Stimulated activated CD8-positive, alpha-beta memory T cell treated with anti-CD3 and anti-CD28 coated beads, Interleukin-12 subunit alpha, Interleukin-12 subunit beta, amount 100 ng/mL, for 1 hour (primary cell): ENCODE results near the gene OR2AJ1.

Experiments used
- DNase-seq: peaks from one replicate; pipeline ENCODE4 v3.0.0-alpha.2; 2020; ENCODE audit warnings: low read depth

Gene OR2AJ1

DNA sequence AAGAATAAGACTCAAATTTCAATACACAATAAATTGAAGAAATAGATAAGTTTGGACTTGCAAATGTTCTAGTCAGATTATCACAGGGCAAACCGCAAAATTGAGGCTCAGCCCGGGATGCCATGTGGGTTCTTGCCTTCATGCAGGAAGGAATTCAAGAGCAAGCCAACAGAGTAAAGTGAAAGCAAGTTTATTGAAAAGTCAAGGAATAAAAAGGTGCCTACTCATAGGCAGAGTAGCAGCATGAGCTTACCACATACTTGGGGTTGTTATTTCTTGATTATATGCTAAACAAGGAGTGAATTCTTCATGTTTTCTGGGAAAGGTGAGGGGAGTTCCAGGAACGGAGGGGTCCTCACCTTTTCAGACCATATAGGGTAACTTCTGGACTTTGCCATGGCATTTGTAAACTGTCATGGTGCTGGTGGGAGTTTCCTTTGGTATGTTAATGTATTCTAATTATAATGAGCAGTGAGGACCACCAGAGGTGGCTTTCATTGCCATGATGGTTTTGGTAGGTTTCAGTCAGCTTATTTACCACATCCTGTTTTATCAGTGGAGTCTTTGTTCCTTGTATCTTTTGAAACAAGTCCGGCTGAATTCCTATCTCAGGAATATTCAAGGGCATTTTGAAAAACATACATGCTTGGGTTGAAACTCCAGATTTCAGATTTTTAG, 38.4 kb downstream of the OR2AJ1 start:
- no peak for DNase-seq

DNA sequence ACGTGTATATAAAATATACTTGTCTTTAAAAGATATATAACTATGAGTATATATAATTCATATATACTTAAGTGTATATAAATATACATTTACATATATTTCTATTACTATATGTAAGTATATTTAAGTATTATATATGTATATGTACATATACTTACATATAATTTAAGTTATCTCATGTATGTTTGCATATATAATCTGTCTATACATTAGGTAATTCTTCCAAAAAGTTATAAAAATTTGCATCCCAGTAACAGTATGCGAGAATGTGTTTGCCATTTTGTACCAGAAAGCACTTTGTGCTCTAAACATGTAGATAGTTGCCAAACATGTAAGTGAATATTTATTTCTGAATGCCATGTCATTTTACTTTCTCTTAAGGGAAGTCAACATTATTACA, 40.2 kb downstream of the OR2AJ1 start, which contains the start of gene OR2AK2:
Gene OR2AK2 (plus strand): TSS at position 301 of the 400 bp plus-strand sequence. CDS start 144 bp downstream, outside the sequence.
- DNase-seq: no peak

DNA sequence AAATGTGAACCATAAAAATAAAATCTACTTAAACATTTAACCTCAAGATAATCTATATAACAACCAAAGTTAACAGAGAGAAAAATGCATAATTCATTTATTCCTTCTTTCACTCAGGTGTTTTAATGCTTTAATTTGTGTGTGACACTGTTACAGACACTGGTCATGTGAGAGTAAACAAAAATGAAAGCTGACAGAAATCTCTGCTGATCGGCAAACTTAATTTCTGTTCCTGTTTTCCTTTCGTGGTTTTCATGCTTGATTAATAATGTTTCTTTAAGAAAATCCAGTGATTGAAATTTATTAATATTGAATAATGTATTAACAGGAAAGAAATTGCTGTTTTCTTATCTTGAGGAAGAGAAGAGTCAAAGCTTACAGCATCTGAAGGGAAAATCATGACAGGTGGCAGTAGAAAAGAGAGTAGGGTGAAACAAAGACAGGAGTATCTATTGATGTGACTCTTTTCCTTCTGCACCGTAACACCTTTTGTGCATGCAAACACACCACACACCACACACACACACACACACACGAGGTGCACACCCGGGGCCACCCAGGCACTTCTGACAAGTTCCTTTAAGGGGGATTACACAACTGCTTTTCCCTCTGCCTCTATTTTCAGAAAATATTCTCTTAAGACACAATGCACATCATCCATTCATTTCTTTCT, 42.0 kb downstream of the OR2AJ1 start:
- no peak for DNase-seq
